ENCODE measurements around the gene IL10RB. TPM values are rescaled to one million over a fixed set of nuclear protein-coding genes. Genes with fewer than 3 reads are reported as not detected.

The IL10RB gene
- total and polyA plus RNA-seq, 2 of the 4 experiments (the other 2 are of a cell fraction) = 20.1 to 45.2 TPM

DNA sequence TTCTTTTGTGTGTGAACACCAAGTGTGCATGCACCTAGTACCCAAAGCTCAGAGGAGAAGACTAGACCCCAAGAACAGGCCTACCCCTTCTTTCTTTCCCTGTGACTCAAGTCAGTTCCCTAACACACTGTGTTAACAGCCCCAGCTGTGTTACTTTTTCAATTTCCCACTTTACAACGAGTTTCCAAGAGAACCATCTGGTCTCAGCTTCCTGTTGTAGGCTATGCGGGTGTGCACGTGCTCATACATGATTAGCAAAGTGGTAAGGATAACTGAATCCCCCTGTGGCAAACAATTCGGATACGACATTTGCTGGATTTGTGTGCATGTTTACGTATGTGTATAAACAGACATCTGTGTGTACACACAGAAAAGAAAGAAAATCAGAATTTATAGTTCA lies 18.6 kb upstream of the IL10RB start:
- CTCF ChIA-PET = no interaction called here
- H3K56ac ChIP-seq (ENCODE audit: extremely low read depth, insufficient read depth, low read length) = no peak overlapping the region
- no peaks in the 10 kb centered on the region; a peak in 2 of 4 replicates for H3K79me1 ChIP-seq (ENCODE audit: low read depth in 1 of 2, low read length in 2 of 2)
- H4K5ac ChIP-seq (ENCODE audit: low read depth, low read length) = no peak overlapping the region
- no peaks in the 10 kb centered on the region for H3K27me3 ChIP-seq (ENCODE audit: control insufficient read depth, insufficient read depth, low read length)
- DNase-seq (no peak), ATAC-seq (ENCODE audit: low read depth) (no peak)
- H4K8ac ChIP-seq (ENCODE audit: low read depth in 2 of 2, low read length in 2 of 2) = no peak overlapping the region
- H2BK20ac ChIP-seq (ENCODE audit: low read depth, low read length) = no peak overlapping the region
- H3K27ac ChIP-seq (ENCODE audit: insufficient read depth, low read length) = no peak overlapping the region
- H3K4me2 ChIP-seq (ENCODE audit: low read depth, low read length) = no peak overlapping the region
- no peak overlapping the region for H2BK5ac ChIP-seq (ENCODE audit: low read depth, low read length, poor library complexity, severe bottlenecking)
- H3K9me3 ChIP-seq (ENCODE audit: control insufficient read depth, insufficient read depth, low read length) = no peaks in the 10 kb centered on the region
- H3K9me1 ChIP-seq (ENCODE audit: insufficient read depth, low read length) = 0 out of 2 replicates have a peak, but pooled peaks cover 4% of the 10 kb centered on the region
- no peak overlapping the region for H2BK120ac ChIP-seq (ENCODE audit: low read depth, low read length)
- H2BK15ac ChIP-seq (ENCODE audit: low read depth, low read length) = no peak overlapping the region
- no peaks in the 10 kb centered on the region for H4K20me1 ChIP-seq (ENCODE audit: insufficient read depth, low read length)
- TF ChIP-seq, protein P1, sequence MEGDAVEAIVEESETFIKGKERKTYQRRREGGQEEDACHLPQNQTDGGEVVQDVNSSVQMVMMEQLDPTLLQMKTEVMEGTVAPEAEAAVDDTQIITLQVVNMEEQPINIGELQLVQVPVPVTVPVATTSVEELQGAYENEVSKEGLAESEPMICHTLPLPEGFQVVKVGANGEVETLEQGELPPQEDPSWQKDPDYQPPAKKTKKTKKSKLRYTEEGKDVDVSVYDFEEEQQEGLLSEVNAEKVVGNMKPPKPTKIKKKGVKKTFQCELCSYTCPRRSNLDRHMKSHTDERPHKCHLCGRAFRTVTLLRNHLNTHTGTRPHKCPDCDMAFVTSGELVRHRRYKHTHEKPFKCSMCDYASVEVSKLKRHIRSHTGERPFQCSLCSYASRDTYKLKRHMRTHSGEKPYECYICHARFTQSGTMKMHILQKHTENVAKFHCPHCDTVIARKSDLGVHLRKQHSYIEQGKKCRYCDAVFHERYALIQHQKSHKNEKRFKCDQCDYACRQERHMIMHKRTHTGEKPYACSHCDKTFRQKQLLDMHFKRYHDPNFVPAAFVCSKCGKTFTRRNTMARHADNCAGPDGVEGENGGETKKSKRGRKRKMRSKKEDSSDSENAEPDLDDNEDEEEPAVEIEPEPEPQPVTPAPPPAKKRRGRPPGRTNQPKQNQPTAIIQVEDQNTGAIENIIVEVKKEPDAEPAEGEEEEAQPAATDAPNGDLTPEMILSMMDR (conservative IDR thresholded peaks at IDR 0.05; ENCODE audit: low read depth, low read length) = no peak
- no TSS peak for BruUV-seq (replicated peaks)
- H3K4me3 ChIP-seq (ENCODE audit: insufficient read depth, low read depth, low read length) = no peak overlapping the region
- dilution Hi-C loops (cut with HindIII; ENCODE audit: low sequenced_read_pairs, unreplicated experiment) (no loop called here), in situ Hi-C loops (cut with MboI; ENCODE audit: low sequenced_read_pairs) (no loop called here), intact Hi-C loops (cut with micrococcal nuclease) (no loop called here)
- H4K91ac ChIP-seq (ENCODE audit: insufficient read depth, low read depth, low read length) = no peak overlapping the region
- no peak overlapping the region for H3K18ac ChIP-seq (ENCODE audit: low read depth, low read length)
- POLR2A ChIA-PET (ENCODE audit: unreplicated experiment) = no interaction called here
- H3K4me1 ChIP-seq (ENCODE audit: control insufficient read depth, insufficient read depth, low read length) = no peaks in the 10 kb centered on the region
- WGBS, 2 experiments (ENCODE audit: extremely low coverage in 2 of 2, insufficient read length in 1 of 2) = no CpG with 5 or more reads among the region's 6 CpGs
- no peak overlapping the region for H2AK9ac ChIP-seq (replicated peaks; ENCODE audit: low read depth, low read length, poor library complexity)
- no peak overlapping the region for H3K4ac ChIP-seq (ENCODE audit: low read depth, low read length)
- H2AFZ ChIP-seq (replicated peaks; ENCODE audit: low read length, poor library complexity) = no peak overlapping the region
- H2AK5ac ChIP-seq (ENCODE audit: low read depth, low read length) = no peak overlapping the region
- no peak overlapping the region for H3K14ac ChIP-seq (replicated peaks; ENCODE audit: low read depth, low read length)
- no peak overlapping the region for H3K9ac ChIP-seq (ENCODE audit: low read depth, low read length)
- H3K36me3 ChIP-seq (ENCODE audit: control insufficient read depth, insufficient read depth, low read length) = peaks cover 41% of the 10 kb centered on the region
- no peak overlapping the region for H3K23ac ChIP-seq (ENCODE audit: low read depth, low read length)

Data from IMR-90 (cell line).